Fibroblast of the aortic adventitia (primary cell): Measurements from ENCODE around the gene KDM1A. TPM values are rescaled to one million over a fixed set of nuclear protein-coding genes. Genes with fewer than 3 reads are reported as not detected.

ENCODE experiments used
- DNase-seq: peaks from one replicate; pipeline ENCODE4 v3.0.0-alpha.2; 2010; ENCODE audit warnings: low read depth
- H3K4me3 ChIP-seq: 2 replicates; pipeline ENCODE4 v1.5.1; 2011; ENCODE audit warnings: low read depth, mild to moderate bottlenecking, control low read depth, low read length, moderate library complexity
- CTCF ChIP-seq: IDR thresholded peaks from 2 replicates; pipeline ENCODE4 v1.5.1; 2011; ENCODE audit warnings: mild to moderate bottlenecking, low read length, control low read depth, inconsistent platforms; ENCODE audit not compliant: insufficient read depth
- total RNA-seq: library from RNA; depleted of rRNA; stranded (reverse); fragments of >200 nt; gene quantifications from 2 replicates; pipeline ENCODE4 v1.2.3, GENCODE V29; 2012; ENCODE audit warnings: low replicate concordance

The KDM1A gene
- total RNA-seq, 1 donor, result 60.3 TPM

GRCh38 chr1:23100074-23100748 lies 80.9 kb downstream of the KDM1A start:
- peak; percentile 84 for DNase-seq
- H3K4me3 ChIP-seq, result no peak overlapping the region

GRCh38 chr1:23101101-23101827 lies 82.0 kb downstream of the KDM1A start:
- no peak for TF ChIP-seq CTCF
- peak; percentile 49 for DNase-seq
- H3K4me3 ChIP-seq, result no peak overlapping the region

More at GRCh38 chr1:23100074-23100748, 80.9 kb downstream of the KDM1A start:
- TF ChIP-seq CTCF, result no peak

- no peak for TF ChIP-seq CTCF
- DNase-seq, result peak; percentile 15
Measured at GRCh38 chr1:23101887-23102286, 82.6 kb downstream of the KDM1A start.

DNA sequence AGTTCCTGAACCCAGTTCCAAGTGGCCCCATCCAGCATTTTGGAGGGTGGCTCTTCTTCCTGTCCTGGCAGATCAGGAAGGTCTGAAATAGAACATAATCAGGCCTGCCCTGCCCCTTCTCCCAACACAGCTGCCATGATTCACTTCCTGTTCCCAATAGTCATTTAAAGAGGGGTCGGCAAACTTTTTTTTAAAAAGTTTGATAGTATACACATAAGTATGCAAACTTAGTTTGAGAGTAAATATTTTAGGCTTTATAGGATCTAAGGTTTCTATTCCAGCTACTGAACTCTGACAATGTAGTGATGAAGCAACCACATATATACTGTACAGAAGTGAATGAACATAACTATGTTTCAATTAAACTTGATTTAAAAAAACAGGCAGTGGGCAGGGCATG lies 83.0 kb downstream of the KDM1A start:
- TF ChIP-seq CTCF, result no peak
- H3K4me3 ChIP-seq, result no peak overlapping the region
- DNase-seq, result peak; percentile 32

More at GRCh38 chr1:23101887-23102286, 82.6 kb downstream of the KDM1A start:
- no peak overlapping the region for H3K4me3 ChIP-seq

- H3K4me3 ChIP-seq, result no peak overlapping the region
- peak; percentile 22 for DNase-seq
- no peak for TF ChIP-seq CTCF
Measured at GRCh38 chr1:23103001-23103889, 84.0 kb downstream of the KDM1A start.

GRCh38 chr1:23108918-23109533 lies 89.8 kb downstream of the KDM1A start:
- DNase-seq, result no peak
- H3K4me3 ChIP-seq, result no peak overlapping the region
- no peak for TF ChIP-seq CTCF
